Measurements from ENCODE around the gene KRT74.

KRT74 gene

DNA sequence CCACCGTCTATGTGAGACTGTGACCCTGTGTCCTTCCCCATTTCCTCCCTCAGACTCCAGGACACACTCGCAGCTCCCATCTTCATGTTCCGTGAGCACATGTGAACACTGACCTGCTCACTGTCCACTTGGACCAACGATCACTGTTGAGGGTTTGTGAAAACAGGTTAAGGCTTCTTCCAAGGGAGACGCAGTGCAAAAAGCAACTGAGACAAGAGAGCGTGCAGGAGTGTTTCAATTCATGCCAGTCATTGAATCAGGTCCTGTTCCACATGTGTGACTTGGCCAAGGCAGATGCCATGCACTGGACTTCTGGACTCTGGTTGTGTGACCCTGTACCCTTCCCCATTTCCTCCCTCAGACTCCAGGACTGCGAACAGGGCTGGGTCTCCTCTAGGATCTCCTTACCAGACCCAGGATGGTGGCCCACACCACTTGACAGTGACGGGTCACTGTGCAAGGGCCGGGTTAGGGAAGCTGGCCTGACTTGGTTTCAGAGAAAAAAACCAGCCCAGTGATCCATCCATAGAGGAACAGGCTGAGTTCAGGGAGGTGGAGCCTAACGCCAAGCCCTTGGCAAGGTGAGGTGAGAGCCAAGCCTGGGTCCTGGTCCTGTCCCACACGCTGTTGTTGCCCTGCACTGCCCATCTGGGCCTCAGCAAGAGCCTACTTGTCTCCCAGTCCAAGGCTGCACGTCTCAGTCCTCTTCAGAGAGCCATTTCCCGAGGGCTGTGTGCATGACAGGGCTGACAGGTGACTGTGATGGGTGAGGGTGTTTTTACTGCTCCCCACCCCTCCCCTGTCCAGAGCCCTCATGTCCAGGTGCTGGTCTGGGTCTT lies 47.8 kb downstream of the KRT74 start:
- H3K27me3 ChIP-seq (ENCODE audit: insufficient read depth, insufficient read length) = no peaks in the 10 kb centered on the region
- no peak overlapping the region for H3K9ac ChIP-seq (ENCODE audit: insufficient read length, low read depth)
- H3K9me3 ChIP-seq (ENCODE audit: insufficient read depth, low read length) = no peaks in the 10 kb centered on the region
- no peak for TF ChIP-seq SUZ12 (IDR thresholded peaks at IDR 0.05; ENCODE audit: extremely low read depth, insufficient read depth, insufficient read length)
- TF ChIP-seq YY1 (IDR thresholded peaks at IDR 0.05; ENCODE audit: insufficient read depth, insufficient read length) = no peak
- no peak for TF ChIP-seq ZNF274 (IDR thresholded peaks at IDR 0.05; ENCODE audit: low read depth, low read length)
- no peak overlapping the region for H3K4me3 ChIP-seq (ENCODE audit: insufficient read length, low read depth)
- DNase-seq (ENCODE audit: low read depth, low spot score) = no peak
- H3K36me3 ChIP-seq (ENCODE audit: insufficient read depth, insufficient read length, low read length) = no peaks in the 10 kb centered on the region
- peaks cover 25% of the 10 kb centered on the region for H3K4me1 ChIP-seq (ENCODE audit: insufficient read depth, insufficient read length)

GRCh38 chr12:52524898-52525591 lies 48.6 kb downstream of the KRT74 start:
- Histone ChIP-seq H3K9me3 (ENCODE audit: insufficient read depth, low read length) (no peaks in the 10 kb centered on the region), H3K4me1 (ENCODE audit: insufficient read depth, insufficient read length) (peaks cover 25% of the 10 kb centered on the region), H3K27me3 (ENCODE audit: insufficient read depth, insufficient read length) (no peaks in the 10 kb centered on the region), H3K9ac (ENCODE audit: insufficient read length, low read depth) (no peak overlapping the region), H3K4me3 (ENCODE audit: insufficient read length, low read depth) (no peak overlapping the region), H3K36me3 (ENCODE audit: insufficient read depth, insufficient read length, low read length) (no peaks in the 10 kb centered on the region)
- DNase-seq (ENCODE audit: low read depth, low spot score) = no peak
- TF ChIP-seq SUZ12 (IDR thresholded peaks at IDR 0.05; ENCODE audit: extremely low read depth, insufficient read depth, insufficient read length) = no peak

DNA sequence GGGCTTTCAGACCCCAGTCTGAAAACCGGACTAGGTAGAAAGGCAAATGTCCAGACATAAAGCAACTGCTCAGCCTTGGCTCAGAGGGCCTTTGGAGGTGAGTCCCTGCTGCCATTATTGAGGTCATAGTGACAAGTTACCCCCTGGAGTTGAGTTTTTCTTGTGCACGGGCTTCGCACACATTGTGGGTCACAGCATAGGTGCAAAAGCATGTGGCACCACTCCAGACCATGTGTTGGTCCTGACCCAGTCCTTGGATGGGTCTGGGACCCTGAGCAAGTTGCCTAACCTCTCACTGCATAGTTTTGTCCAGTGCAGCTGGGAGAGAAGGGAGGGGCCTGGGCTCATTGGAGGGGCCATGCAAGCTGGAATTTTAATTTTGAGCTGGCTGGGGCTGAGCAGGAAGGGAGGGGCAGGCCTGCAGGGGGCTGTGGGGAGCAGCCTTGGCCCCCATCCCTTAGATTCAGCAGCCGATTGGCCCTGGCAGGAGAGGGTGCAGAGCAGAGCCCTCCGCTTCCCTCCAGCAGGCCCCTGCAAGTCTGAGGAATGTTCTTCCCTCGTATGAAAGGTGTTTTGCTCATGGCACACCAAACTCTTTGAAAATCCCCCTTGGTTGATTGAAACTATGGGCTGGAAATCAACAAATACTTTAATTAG lies 49.3 kb downstream of the KRT74 start:
- H3K4me1 ChIP-seq (ENCODE audit: insufficient read depth, insufficient read length) = peaks cover 25% of the 10 kb centered on the region
- H3K9ac ChIP-seq (ENCODE audit: insufficient read length, low read depth) = no peak overlapping the region
- TF ChIP-seq YY1 (IDR thresholded peaks at IDR 0.05; ENCODE audit: insufficient read depth, insufficient read length) = no peak
- TF ChIP-seq SUZ12 (IDR thresholded peaks at IDR 0.05; ENCODE audit: extremely low read depth, insufficient read depth, insufficient read length) = no peak
- no peak for TF ChIP-seq ZNF274 (IDR thresholded peaks at IDR 0.05; ENCODE audit: low read depth, low read length)
- H3K36me3 ChIP-seq (ENCODE audit: insufficient read depth, insufficient read length, low read length) = no peaks in the 10 kb centered on the region
- no peaks in the 10 kb centered on the region for H3K9me3 ChIP-seq (ENCODE audit: insufficient read depth, low read length)
- H3K4me3 ChIP-seq (ENCODE audit: insufficient read length, low read depth) = no peak overlapping the region
- no peak for DNase-seq (ENCODE audit: low read depth, low spot score)
- no peaks in the 10 kb centered on the region for H3K27me3 ChIP-seq (ENCODE audit: insufficient read depth, insufficient read length)

DNA sequence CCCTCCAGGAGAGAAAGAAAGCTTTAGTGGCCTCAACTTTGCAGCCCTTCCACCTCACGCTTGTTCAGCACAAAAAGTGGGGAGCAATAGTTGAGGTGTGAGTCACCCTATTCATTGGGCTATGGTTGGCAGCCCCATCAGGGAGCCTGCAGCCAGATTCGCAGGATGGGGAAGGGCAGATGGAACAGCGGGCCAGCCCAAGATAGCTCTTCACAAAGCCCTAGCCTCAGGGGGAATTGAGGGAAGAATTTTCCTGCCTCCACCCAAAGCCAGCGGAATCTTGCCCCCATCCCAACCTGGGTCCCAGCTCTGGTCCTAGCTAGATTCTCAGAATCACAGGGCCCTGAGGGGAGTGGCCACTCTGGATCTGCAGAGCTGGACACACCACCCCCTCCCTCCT lies 49.8 kb downstream of the KRT74 start:
- no peaks in the 10 kb centered on the region for H3K9me3 ChIP-seq (ENCODE audit: insufficient read depth, low read length)
- no peak for DNase-seq (ENCODE audit: low read depth, low spot score)
- H3K36me3 ChIP-seq (ENCODE audit: insufficient read depth, insufficient read length, low read length) = no peaks in the 10 kb centered on the region
- H3K9ac ChIP-seq (ENCODE audit: insufficient read length, low read depth) = no peak overlapping the region
- no peak overlapping the region for H3K4me3 ChIP-seq (ENCODE audit: insufficient read length, low read depth)
- TF ChIP-seq SUZ12 (IDR thresholded peaks at IDR 0.05; ENCODE audit: extremely low read depth, insufficient read depth, insufficient read length) (no peak), YY1 (IDR thresholded peaks at IDR 0.05; ENCODE audit: insufficient read depth, insufficient read length) (no peak), ZNF274 (IDR thresholded peaks at IDR 0.05; ENCODE audit: low read depth, low read length) (no peak)
- no peaks in the 10 kb centered on the region for H3K27me3 ChIP-seq (ENCODE audit: insufficient read depth, insufficient read length)
- H3K4me1 ChIP-seq (ENCODE audit: insufficient read depth, insufficient read length) = peaks cover 25% of the 10 kb centered on the region

DNA sequence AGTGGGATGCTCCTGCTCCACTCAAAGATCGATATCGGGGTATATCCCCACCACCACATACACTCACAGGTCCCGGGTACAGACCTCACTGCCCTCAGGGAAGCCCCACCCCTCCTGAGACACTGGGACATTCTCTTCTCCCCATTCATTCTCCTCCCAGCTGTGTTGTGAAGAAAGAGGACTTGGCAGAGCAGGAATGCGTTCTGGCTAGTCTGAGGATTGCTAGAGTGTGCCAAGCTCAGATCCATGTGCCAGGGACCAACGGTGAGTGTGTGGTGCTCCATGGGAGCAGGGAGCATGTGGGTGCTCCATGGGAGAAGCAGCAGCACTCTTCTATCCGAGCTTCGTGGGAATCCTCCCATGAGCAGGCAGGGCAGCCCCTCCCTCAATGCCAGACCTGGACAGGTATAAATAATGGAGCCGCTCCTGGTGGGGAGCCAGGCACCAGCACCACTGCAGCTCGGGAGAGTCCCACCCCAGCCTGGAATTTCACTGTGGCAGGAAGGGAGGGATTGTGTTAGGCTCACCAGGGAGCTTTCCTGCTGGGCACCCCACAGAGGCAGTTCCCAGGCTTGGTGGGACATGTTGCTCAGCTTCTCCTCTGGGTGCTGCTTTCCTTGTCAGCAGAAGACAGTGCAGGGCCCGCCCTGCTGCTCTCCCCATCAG lies 51.2 kb downstream of the KRT74 start:
- H3K36me3 ChIP-seq (ENCODE audit: insufficient read depth, insufficient read length, low read length) = no peaks in the 10 kb centered on the region
- H3K4me1 ChIP-seq (ENCODE audit: insufficient read depth, insufficient read length) = peaks cover 25% of the 10 kb centered on the region
- no peaks in the 10 kb centered on the region for H3K9me3 ChIP-seq (ENCODE audit: insufficient read depth, low read length)
- no peak for DNase-seq (ENCODE audit: low read depth, low spot score)
- no peaks in the 10 kb centered on the region for H3K27me3 ChIP-seq (ENCODE audit: insufficient read depth, insufficient read length)
- H3K9ac ChIP-seq (ENCODE audit: insufficient read length, low read depth) = no peak overlapping the region
- no peak overlapping the region for H3K4me3 ChIP-seq (ENCODE audit: insufficient read length, low read depth)
- no peak for TF ChIP-seq ZNF274 (IDR thresholded peaks at IDR 0.05; ENCODE audit: low read depth, low read length)
- no peak for TF ChIP-seq YY1 (IDR thresholded peaks at IDR 0.05; ENCODE audit: insufficient read depth, insufficient read length)
- no peak for TF ChIP-seq SUZ12 (IDR thresholded peaks at IDR 0.05; ENCODE audit: extremely low read depth, insufficient read depth, insufficient read length)

GRCh38 chr12:52521568-52522266 lies 51.9 kb downstream of the KRT74 start:
- Histone ChIP-seq H3K9ac (ENCODE audit: insufficient read length, low read depth) (no peak overlapping the region), H3K36me3 (ENCODE audit: insufficient read depth, insufficient read length, low read length) (no peaks in the 10 kb centered on the region), H3K4me1 (ENCODE audit: insufficient read depth, insufficient read length) (peaks cover 25% of the 10 kb centered on the region), H3K27me3 (ENCODE audit: insufficient read depth, insufficient read length) (no peaks in the 10 kb centered on the region), H3K4me3 (ENCODE audit: insufficient read length, low read depth) (no peak overlapping the region), H3K9me3 (ENCODE audit: insufficient read depth, low read length) (no peaks in the 10 kb centered on the region)
- TF ChIP-seq YY1 (IDR thresholded peaks at IDR 0.05; ENCODE audit: insufficient read depth, insufficient read length) = no peak
- no peak for TF ChIP-seq ZNF274 (IDR thresholded peaks at IDR 0.05; ENCODE audit: low read depth, low read length)
- no peak for TF ChIP-seq SUZ12 (IDR thresholded peaks at IDR 0.05; ENCODE audit: extremely low read depth, insufficient read depth, insufficient read length)
- no peak for DNase-seq (ENCODE audit: low read depth, low spot score)

All from NT2/D1 (cell line).